Nephron (organoid): ENCODE measurements around the gene OBI1.

Experiments
- H3K27ac Mint-ChIP-seq, 3 experiments: 2 replicates each; pipeline ENCODE4 v1.8.0; 2020; ENCODE audit warnings: mixed read lengths in 3 of 3, mild to moderate bottlenecking in 2 of 3, moderate library complexity in 1 of 3
- H3K27me3 Mint-ChIP-seq: 2 replicates; pipeline ENCODE4 v1.8.0; 2021; ENCODE audit warnings: low read depth, mild to moderate bottlenecking, moderate library complexity, mixed read lengths
- H3K36me3 Mint-ChIP-seq: 2 replicates; pipeline ENCODE4 v1.8.0; 2020; ENCODE audit warnings: low read depth, mixed read lengths
- H3K4me1 Mint-ChIP-seq: 2 replicates; pipeline ENCODE4 v1.8.0; 2020; ENCODE audit warnings: mixed read lengths
- H3K4me3 Mint-ChIP-seq, 3 experiments: 2 replicates each; pipeline ENCODE4 v1.8.0; 2020; ENCODE audit warnings: mild to moderate bottlenecking in 3 of 3, mixed read lengths in 3 of 3, moderate library complexity in 2 of 3
- H3K9me3 Mint-ChIP-seq: 2 replicates; pipeline ENCODE4 v1.8.0; 2020; ENCODE audit warnings: mixed read lengths
- CTCF ChIP-seq, 3 experiments: fragments of 200-600 bp; sonication (generic); IDR thresholded peaks; one replicate each; pipeline ENCODE4 v1.5.0; 2021; ENCODE audit warnings: antibody characterized with exemption in 3 of 3; ENCODE audit not compliant: unreplicated experiment in 3 of 3

OBI1 gene

DNA sequence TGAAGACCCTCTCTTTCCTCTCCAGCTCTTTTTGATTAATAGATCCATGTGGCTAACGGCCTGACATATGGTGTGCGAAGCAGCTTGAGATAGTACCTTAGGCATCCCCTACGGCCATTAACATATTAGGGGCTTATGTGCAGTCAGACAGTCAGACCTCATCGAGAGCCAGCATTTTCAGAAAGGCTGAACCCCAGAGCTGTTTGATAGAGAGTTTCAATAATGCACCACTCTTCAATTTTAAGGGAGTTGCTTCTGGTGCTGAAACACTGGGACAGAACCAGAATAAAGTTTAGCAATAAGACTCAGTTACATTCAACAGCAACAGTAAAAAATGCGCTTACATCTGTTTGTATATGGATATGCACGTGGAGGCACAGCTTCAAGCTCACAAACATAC, 66.4 kb downstream of the OBI1 start:
- no peak overlapping the region for H3K4me3 Mint-ChIP-seq
- H3K9me3 Mint-ChIP-seq = peaks cover 6% of the 10 kb centered on the region
- no peak overlapping the region for H3K27ac Mint-ChIP-seq
- H3K36me3 Mint-ChIP-seq = no peaks in the 10 kb centered on the region
- H3K4me1 Mint-ChIP-seq = peaks cover 15% of the 10 kb centered on the region
- TF ChIP-seq CTCF (IDR thresholded peaks at IDR 0.05; ENCODE audit: unreplicated experiment in 3 of 3) = no peak
- peaks cover 99% of the 10 kb centered on the region for H3K27me3 Mint-ChIP-seq

GRCh38 chr13:78589206-78589605, 69.7 kb downstream of the OBI1 start:
- Mint-ChIP-seq H3K27ac (no peak overlapping the region), H3K4me1 (peaks cover 5% of the 10 kb centered on the region), H3K27me3 (peaks cover 99% of the 10 kb centered on the region), H3K4me3 (no peak overlapping the region), H3K9me3 (peaks cover 9% of the 10 kb centered on the region), H3K36me3 (no peaks in the 10 kb centered on the region)
- no peak for TF ChIP-seq CTCF (IDR thresholded peaks at IDR 0.05; ENCODE audit: unreplicated experiment in 3 of 3)

GRCh38 chr13:78587395-78587794, 71.6 kb downstream of the OBI1 start:
- no peaks in the 10 kb centered on the region for H3K36me3 Mint-ChIP-seq
- TF ChIP-seq CTCF (IDR thresholded peaks at IDR 0.05; ENCODE audit: unreplicated experiment in 3 of 3) = no peak
- H3K27me3 Mint-ChIP-seq = peaks cover 88% of the 10 kb centered on the region
- peaks cover 9% of the 10 kb centered on the region for H3K9me3 Mint-ChIP-seq
- no peaks in the 10 kb centered on the region for H3K4me1 Mint-ChIP-seq
- no peak overlapping the region for H3K27ac Mint-ChIP-seq
- H3K4me3 Mint-ChIP-seq = no peak overlapping the region

GRCh38 chr13:78586706-78587105, 72.2 kb downstream of the OBI1 start:
- H3K27me3 Mint-ChIP-seq = peaks cover 85% of the 10 kb centered on the region
- H3K36me3 Mint-ChIP-seq = no peaks in the 10 kb centered on the region
- H3K4me3 Mint-ChIP-seq = no peak overlapping the region
- H3K27ac Mint-ChIP-seq = no peak overlapping the region
- no peaks in the 10 kb centered on the region for H3K4me1 Mint-ChIP-seq
- no peak for TF ChIP-seq CTCF (IDR thresholded peaks at IDR 0.05; ENCODE audit: unreplicated experiment in 3 of 3)
- H3K9me3 Mint-ChIP-seq = peaks cover 9% of the 10 kb centered on the region

DNA sequence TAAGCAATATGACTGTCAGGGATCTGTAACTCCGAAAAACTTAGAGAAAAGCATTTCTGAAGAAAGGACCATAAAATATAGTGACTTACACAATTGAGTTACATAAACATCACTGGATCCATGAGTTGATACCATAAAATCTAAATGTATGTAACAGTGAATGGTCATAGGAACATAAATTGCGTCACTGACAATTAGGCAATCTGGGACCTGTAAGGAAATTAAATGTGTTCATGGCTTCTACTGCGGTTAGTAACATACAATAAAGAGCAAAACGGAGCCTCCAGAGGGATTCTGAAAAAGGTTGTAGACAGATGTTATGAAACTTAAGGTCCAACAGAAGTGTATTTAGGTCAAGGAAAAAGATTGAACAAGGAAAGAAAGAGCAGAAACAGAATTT, 82.7 kb downstream of the OBI1 start:
- H3K36me3 Mint-ChIP-seq = no peaks in the 10 kb centered on the region
- H3K4me3 Mint-ChIP-seq = no peak overlapping the region
- H3K9me3 Mint-ChIP-seq = peaks cover 3% of the 10 kb centered on the region
- TF ChIP-seq CTCF (IDR thresholded peaks at IDR 0.05; ENCODE audit: unreplicated experiment in 3 of 3) = no peak
- peaks cover 20% of the 10 kb centered on the region for H3K27me3 Mint-ChIP-seq
- no peaks in the 10 kb centered on the region for H3K4me1 Mint-ChIP-seq
- H3K27ac Mint-ChIP-seq = no peak overlapping the region

- Mint-ChIP-seq H3K27me3 (peaks cover 5% of the 10 kb centered on the region), H3K27ac (no peak overlapping the region), H3K4me1 (no peaks in the 10 kb centered on the region), H3K4me3 (no peak overlapping the region), H3K9me3 (peaks cover 3% of the 10 kb centered on the region), H3K36me3 (no peaks in the 10 kb centered on the region)
- no peak for TF ChIP-seq CTCF (IDR thresholded peaks at IDR 0.05; ENCODE audit: unreplicated experiment in 3 of 3)
Observed at GRCh38 chr13:78572459-78572858, 86.5 kb downstream of the OBI1 start.
